Measurements from ENCODE around the gene UCK2. TPM values are rescaled to one million over a fixed set of nuclear protein-coding genes. Genes with fewer than 3 reads are reported as not detected.

Gene UCK2
- total RNA-seq, 4 donors from 2014 or later, result 20.9 to 30.4 (median 29.2) TPM

- WGBS, 2 donors (ENCODE audit: low coverage in 1 of 2), result 61 to 78% methylated on average over 5 to 9 of the region's 11 CpGs
- Histone ChIP-seq H3K36me3 (no peaks in the 10 kb centered on the region), H3K27me3 (no peaks in the 10 kb centered on the region), H3K9me3 (no peaks in the 10 kb centered on the region), H3K27ac (no peak overlapping the region), H3K4me3 (no peak overlapping the region), H3K4me1 (peaks cover 0 to 14% (median 5%) of the 10 kb centered on the region in 3 donors)
- no peak for ATAC-seq
- TF ChIP-seq POLR2AphosphoS5 (IDR thresholded peaks at IDR 0.05) (no peak), CTCF (IDR thresholded peaks at IDR 0.05) (no peak), POLR2A (IDR thresholded peaks at IDR 0.05) (no peak), EP300 (IDR thresholded peaks at IDR 0.05) (no peak)
Observed at GRCh38 chr1:165844114-165844798, 16.8 kb downstream of the UCK2 start.

- H3K9me3 ChIP-seq, result no peaks in the 10 kb centered on the region
- TF ChIP-seq EP300 (IDR thresholded peaks at IDR 0.05) (no peak), POLR2AphosphoS5 (IDR thresholded peaks at IDR 0.05) (no peak), CTCF (IDR thresholded peaks at IDR 0.05) (no peak), POLR2A (IDR thresholded peaks at IDR 0.05) (no peak)
- no peaks in the 10 kb centered on the region for H3K36me3 ChIP-seq
- WGBS, 2 donors (ENCODE audit: low coverage in 1 of 2), result 52 to 80% methylated on average over 1 to 4 of the region's 6 CpGs
- H3K27me3 ChIP-seq, result no peaks in the 10 kb centered on the region
- no peak overlapping the region for H3K4me3 ChIP-seq
- no peak overlapping the region for H3K27ac ChIP-seq
- H3K4me1 ChIP-seq, result peaks cover 0 to 14% (median 5%) of the 10 kb centered on the region in 3 donors
- ATAC-seq, result no peak
Observed at GRCh38 chr1:165844933-165845332, 17.5 kb downstream of the UCK2 start.

- Histone ChIP-seq H3K36me3 (no peaks in the 10 kb centered on the region), H3K4me1 (peaks cover 0 to 14% (median 5%) of the 10 kb centered on the region in 3 donors), H3K9me3 (no peaks in the 10 kb centered on the region), H3K4me3 (no peak overlapping the region), H3K27ac (no peak overlapping the region), H3K27me3 (no peaks in the 10 kb centered on the region)
- 95 to 100% methylated on average over 3 of the region's 3 CpGs for WGBS, 2 donors (ENCODE audit: low coverage in 1 of 2)
- TF ChIP-seq POLR2AphosphoS5 (IDR thresholded peaks at IDR 0.05) (no peak), POLR2A (IDR thresholded peaks at IDR 0.05) (no peak)
- no peak for ATAC-seq
Observed at GRCh38 chr1:165845569-165845968, 18.2 kb downstream of the UCK2 start.

GRCh38 chr1:165845992-165846748 is 18.8 kb downstream of the UCK2 start:
- Histone ChIP-seq H3K4me3 (no peak overlapping the region), H3K27ac (no peak overlapping the region), H3K27me3 (no peaks in the 10 kb centered on the region), H3K4me1 (peaks cover 0 to 14% (median 5%) of the 10 kb centered on the region in 3 donors), H3K9me3 (no peaks in the 10 kb centered on the region), H3K36me3 (no peaks in the 10 kb centered on the region)
- ATAC-seq, result no peak
- 90 to 100% methylated on average over 1 of the region's 2 CpGs for WGBS, 2 donors (ENCODE audit: low coverage in 1 of 2)
- no peak for TF ChIP-seq POLR2AphosphoS5 (IDR thresholded peaks at IDR 0.05)
- TF ChIP-seq EP300 (IDR thresholded peaks at IDR 0.05), result no peak
- TF ChIP-seq POLR2A (IDR thresholded peaks at IDR 0.05), result no peak
- no peak for TF ChIP-seq CTCF (IDR thresholded peaks at IDR 0.05)

GRCh38 chr1:165847486-165847885 is 20.1 kb downstream of the UCK2 start:
- Histone ChIP-seq H3K9me3 (no peaks in the 10 kb centered on the region), H3K4me3 (no peak overlapping the region), H3K27ac (no peak overlapping the region), H3K36me3 (no peaks in the 10 kb centered on the region), H3K27me3 (no peaks in the 10 kb centered on the region), H3K4me1 (peaks cover 0 to 10% (median 4%) of the 10 kb centered on the region in 3 donors)
- no peak for ATAC-seq
- 94 to 100% methylated on average over 1 to 3 of the region's 3 CpGs for WGBS, 2 donors (ENCODE audit: low coverage in 1 of 2)
- TF ChIP-seq POLR2AphosphoS5 (IDR thresholded peaks at IDR 0.05) (no peak), EP300 (IDR thresholded peaks at IDR 0.05) (no peak), POLR2A (IDR thresholded peaks at IDR 0.05) (no peak), CTCF (IDR thresholded peaks at IDR 0.05) (no peak)
